ENCODE results near the gene FCER1G.

Gene FCER1G

GRCh38 chr1:161189036-161189435 lies 26.1 kb upstream of the FCER1G start:
- no peak for DNase-seq

DNA sequence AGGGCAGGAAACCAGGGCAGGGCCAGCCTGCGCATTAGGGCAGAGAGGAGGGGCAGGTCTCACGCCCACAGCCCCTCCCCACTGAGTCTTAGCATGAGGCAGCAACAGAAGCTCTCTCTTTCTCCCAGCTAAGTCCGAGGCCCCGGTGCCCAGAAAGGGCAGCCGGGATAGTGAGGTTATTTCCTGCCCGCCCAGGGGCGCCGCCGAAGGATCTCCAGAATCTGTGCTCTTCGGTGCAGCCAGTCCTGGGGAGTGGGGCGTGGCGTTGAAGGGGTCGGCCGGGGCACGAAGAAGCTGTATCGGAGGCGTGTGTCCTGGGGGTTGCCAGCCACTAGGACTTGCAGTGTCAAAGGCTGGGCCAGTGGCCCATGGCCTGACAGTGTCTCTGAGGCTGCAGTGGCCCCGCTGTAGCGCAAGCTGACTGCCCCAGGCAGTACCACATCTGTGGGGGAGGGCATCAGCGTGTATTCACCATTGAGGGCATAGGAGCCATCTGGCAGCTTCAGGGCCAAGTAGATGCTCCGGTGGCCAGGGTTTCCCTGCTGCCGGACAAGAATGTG lies 24.1 kb upstream of the FCER1G start:
- no peak for DNase-seq

- DNase-seq, result no peak
These were observed 23.1 kb upstream of the FCER1G start for GRCh38 chr1:161191971-161192370.

- DNase-seq, result peak; percentile 64
These were observed 22.3 kb upstream of the FCER1G start for GRCh38 chr1:161192476-161193465.

DNA sequence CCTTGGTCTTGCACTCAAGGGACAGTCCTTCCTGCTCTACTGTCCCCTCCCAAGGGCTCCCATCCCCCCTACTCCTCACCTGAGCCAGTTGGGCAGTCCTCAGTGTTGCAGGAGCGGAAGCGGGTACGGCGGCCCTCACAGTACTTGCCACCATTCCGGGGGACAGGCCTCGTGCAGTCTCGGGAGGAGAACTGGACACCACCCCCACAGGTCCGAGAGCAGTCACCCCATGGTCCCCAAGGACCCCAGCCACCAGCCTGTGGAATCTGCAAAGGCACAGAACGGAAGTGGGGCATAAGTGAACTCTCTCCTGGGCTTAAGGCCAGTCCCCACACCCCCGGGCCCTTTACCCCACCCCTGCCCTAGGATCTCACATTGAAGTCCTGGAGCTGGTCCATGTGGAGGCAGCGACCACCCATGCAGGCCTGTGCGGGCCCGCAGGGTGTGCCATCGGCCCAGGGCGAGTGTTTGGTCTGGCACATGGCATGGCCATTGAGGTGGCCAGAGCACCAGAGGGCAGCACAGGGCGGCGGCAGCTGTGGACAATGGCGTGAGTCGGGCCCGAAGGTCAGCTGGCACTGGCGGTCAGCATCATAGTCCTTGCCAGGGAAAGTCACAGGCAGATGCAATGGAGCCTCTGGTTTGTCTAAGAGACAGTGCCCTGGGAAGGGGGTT lies 21.4 kb upstream of the FCER1G start:
- no peak for DNase-seq

DNA sequence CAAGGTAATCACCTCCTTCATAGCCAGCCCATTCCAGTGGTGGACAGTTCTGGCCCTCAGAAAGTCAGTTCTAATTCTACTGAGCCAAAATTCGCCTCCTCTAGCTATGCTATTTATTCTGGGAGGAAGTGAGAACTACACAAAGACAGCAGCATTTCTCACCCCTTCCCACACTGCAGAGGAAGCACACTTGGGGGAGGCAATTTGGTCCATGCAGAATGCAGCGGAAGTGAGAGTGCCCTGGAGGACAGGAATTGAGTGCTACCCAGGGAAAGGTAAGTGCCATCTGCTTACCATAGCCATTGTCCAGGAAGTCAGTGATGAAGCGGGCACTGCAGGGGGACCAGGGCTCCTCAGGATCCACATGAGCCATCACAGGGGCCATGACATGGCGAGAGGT lies 19.9 kb upstream of the FCER1G start:
- no peak for DNase-seq

DNA sequence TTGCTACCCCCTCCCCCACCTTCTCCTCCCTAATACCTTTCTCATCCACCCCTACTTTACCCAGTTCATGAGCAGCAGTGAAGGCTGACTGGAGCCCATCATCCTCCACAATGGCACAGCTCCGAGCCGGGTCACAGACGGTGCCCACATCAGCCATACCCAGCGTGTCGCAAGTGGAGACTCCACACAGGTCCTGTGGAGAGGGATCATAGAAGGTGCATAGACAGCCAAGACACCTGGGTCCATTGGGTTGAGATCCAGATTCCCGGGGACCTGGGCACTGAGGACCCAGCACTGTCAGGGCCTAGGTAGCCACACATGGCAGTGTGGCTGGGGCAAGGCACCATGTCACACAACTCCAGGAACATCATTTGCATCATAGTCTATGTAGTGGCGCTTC lies 19.0 kb upstream of the FCER1G start:
- DNase-seq, result no peak

GRCh38 chr1:161196521-161197451 lies 18.3 kb upstream of the FCER1G start:
- peak; percentile 91 for DNase-seq

- DNase-seq, result no peak
These were observed 17.4 kb upstream of the FCER1G start for GRCh38 chr1:161197560-161198193.

- DNase-seq, result peak; percentile 24
These were observed 16.8 kb upstream of the FCER1G start for GRCh38 chr1:161198194-161198896.

- peak; percentile 97 for DNase-seq
These were observed 16.1 kb upstream of the FCER1G start, which contains the start of gene ADAMTS4 for GRCh38 chr1:161198897-161199431. Gene ADAMTS4 (minus strand): TSS chr1:161199054. CDS start chr1:161198627, 427 bp downstream.

GRCh38 chr1:161199506-161200139 lies 15.5 kb upstream of the FCER1G start:
- peak; percentile 28 for DNase-seq

DNA sequence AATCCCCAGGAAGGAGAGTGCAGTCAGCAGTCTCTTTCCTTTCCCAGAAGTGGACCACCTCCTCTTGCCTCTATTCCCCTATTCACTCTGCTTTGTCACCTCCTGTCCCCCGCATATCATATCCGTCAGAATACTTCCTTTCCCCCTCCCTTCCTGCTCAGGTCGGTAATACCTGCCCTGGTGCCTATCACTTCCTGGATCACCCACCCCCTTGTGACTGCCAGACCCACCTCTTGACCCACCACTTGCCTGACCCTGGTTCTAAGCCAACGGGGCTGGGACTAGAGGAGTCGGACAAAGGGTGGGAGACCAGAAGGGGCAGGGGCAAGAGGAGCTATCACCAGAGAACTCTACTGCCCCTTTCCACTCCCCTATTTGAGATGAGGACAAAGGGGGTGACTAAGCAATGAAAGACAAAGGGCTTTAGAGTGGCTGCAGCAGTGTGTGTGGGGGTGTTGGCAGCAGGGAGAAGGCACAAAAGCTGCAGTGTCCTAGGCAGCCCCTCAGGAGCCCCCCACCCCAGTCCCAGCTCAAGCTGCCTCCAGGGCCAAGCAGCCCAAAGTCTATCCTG lies 14.6 kb upstream of the FCER1G start:
- no peak for DNase-seq

- DNase-seq, result peak; percentile 28
These were observed 13.9 kb upstream of the FCER1G start for GRCh38 chr1:161200992-161201835.

- peak; percentile 99 for DNase-seq
These were observed 13.0 kb upstream of the FCER1G start, which contains the start of gene NDUFS2 for GRCh38 chr1:161201836-161202712. Gene NDUFS2 (plus strand): TSS chr1:161202367. CDS start chr1:161202386, 19 bp downstream.

DNA sequence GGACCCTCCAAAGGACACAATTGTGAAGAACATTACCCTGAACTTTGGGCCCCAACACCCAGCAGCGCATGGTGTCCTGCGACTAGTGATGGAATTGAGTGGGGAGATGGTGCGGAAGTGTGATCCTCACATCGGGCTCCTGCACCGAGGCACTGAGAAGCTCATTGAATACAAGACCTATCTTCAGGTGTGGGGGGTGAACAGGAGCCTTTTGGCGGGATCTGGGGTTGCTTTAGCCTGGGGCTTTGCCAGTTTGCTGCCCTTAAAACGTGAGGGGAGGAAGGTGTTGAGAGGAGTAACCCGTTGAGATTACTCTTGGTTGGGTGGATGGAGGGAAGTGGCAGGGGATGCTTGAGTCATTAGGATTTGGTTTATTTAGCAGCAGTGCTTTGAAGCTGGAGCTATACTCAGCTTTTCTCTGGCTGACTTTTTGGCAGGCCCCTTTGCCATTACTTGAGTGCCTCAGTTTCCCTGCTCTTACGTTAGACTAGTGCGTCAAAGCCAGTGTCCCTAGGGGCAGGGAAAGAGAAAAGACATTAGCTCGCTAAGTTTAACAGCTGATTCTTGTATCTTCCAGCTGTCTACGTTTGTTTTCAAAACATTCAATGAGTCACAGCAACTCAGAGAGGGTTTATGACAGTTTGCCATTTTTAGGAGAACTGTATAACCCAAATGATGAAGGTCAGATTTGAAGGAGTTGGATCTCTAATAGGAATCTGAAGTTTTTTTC lies 8.5 kb upstream of the FCER1G start:
- DNase-seq, result no peak

- no peak for DNase-seq
These were observed 7.9 kb upstream of the FCER1G start for GRCh38 chr1:161207173-161207572.
